Ectodermal cell (in vitro differentiated cells): ENCODE measurements around the gene DLGAP5.

ENCODE experiments used
- H3K27ac ChIP-seq: 2 replicates; pipeline ENCODE4 v1.7.0; 2013; ENCODE audit warnings: mild to moderate bottlenecking, low read depth, low read length; ENCODE audit not compliant: insufficient read depth, poor library complexity, severe bottlenecking
- H3K27me3 ChIP-seq: 2 replicates; pipeline ENCODE4 v1.7.0; 2013; ENCODE audit warnings: mild to moderate bottlenecking, low read length; ENCODE audit not compliant: insufficient read depth, control insufficient read depth, poor library complexity, severe bottlenecking
- H3K36me3 ChIP-seq: one replicate; pipeline ENCODE4 v1.7.0; 2013; ENCODE audit warnings: low read length; ENCODE audit not compliant: control insufficient read depth, insufficient read depth
- H3K4me1 ChIP-seq: one replicate; pipeline ENCODE4 v1.7.0; 2013; ENCODE audit warnings: low read length; ENCODE audit not compliant: control insufficient read depth, insufficient read depth
- H3K4me3 ChIP-seq: 2 replicates; pipeline ENCODE4 v1.7.0; 2013; ENCODE audit warnings: low read depth, low read length, control low read depth; ENCODE audit not compliant: insufficient read depth
- H3K9me3 ChIP-seq: 2 replicates; pipeline ENCODE4 v1.7.0; 2013; ENCODE audit warnings: mild to moderate bottlenecking, low read length, moderate library complexity; ENCODE audit not compliant: control insufficient read depth
- WGBS, 2 experiments: methylation state at CpG; one replicate each; pipeline ENCODE4 v1.1.7; 2013; ENCODE audit warnings: missing lambda C conversion rate in 2 of 2; 5-methylcytosine and 5-hydroxymethylcytosine counted together

The DLGAP5 gene

DNA sequence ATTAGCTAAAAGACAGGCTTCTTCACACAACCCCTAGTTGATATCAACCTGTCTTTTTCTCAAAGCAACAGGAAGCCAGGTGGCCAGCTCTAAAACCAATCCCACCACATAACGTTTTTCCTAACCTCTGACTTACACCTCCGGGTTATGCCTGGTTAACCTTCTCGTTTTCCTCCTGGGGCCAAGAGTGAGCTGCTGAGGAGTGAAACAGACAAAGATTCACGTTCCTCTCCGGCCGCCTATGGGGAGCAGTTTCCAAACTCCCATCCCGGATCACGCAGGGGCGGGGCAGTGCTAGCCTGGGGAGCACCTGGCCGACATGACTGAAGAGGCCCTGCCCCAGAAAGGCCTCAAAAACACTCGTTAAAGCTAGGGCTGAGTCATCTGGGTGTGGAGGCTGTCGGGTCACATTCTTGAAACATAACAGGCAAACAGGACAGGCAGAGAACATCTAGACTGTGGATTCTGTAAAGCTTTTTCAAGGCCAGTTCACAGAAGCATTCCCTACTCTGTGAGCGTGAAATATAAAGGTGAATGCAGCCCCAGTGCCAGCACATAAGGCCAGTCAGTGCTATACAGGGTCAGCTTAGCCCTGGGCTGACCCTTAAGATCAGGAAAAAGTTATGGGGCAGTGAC, 88.3 kb downstream of the DLGAP5 start:
- H3K27me3 ChIP-seq: peaks cover 11% of the 10 kb centered on the region
- H3K27ac ChIP-seq: no peak overlapping the region
- 11 to 13% methylated on average over 13 of the region's 13 CpGs for WGBS, 2 experiments
- peaks cover 13% of the 10 kb centered on the region for H3K4me1 ChIP-seq
- H3K4me3 ChIP-seq: no peak overlapping the region
- no peaks in the 10 kb centered on the region for H3K36me3 ChIP-seq
- no peaks in the 10 kb centered on the region for H3K9me3 ChIP-seq

GRCh38 chr14:55102141-55102621, 89.2 kb downstream of the DLGAP5 start:
- Histone ChIP-seq H3K4me1 (peaks cover 11% of the 10 kb centered on the region), H3K36me3 (no peaks in the 10 kb centered on the region), H3K4me3 (no peak overlapping the region), H3K27ac (no peak overlapping the region), H3K9me3 (no peaks in the 10 kb centered on the region), H3K27me3 (peaks cover 11% of the 10 kb centered on the region)
- WGBS, 2 experiments: 0 to 1% methylated on average over 7 of the region's 7 CpGs

- peaks cover 11% of the 10 kb centered on the region for H3K27me3 ChIP-seq
Measured at GRCh38 chr14:55101698-55102097, 89.7 kb downstream of the DLGAP5 start.

GRCh38 chr14:55099756-55100155, 91.6 kb downstream of the DLGAP5 start:
- 91 to 100% methylated on average over 1 to 2 of the region's 2 CpGs for WGBS, 2 experiments
- no peak overlapping the region for H3K27ac ChIP-seq
- H3K27me3 ChIP-seq: peaks cover 11% of the 10 kb centered on the region
- H3K36me3 ChIP-seq: no peaks in the 10 kb centered on the region
- peaks cover 11% of the 10 kb centered on the region for H3K4me1 ChIP-seq
- no peaks in the 10 kb centered on the region for H3K9me3 ChIP-seq
- no peak overlapping the region for H3K4me3 ChIP-seq

More at GRCh38 chr14:55101698-55102097, 89.7 kb downstream of the DLGAP5 start:
- Histone ChIP-seq H3K36me3 (no peaks in the 10 kb centered on the region), H3K4me1 (peaks cover 11% of the 10 kb centered on the region), H3K9me3 (no peaks in the 10 kb centered on the region), H3K27ac (no peak overlapping the region), H3K4me3 (no peak overlapping the region)
- WGBS, 2 experiments: 85 to 91% methylated on average over 5 of the region's 5 CpGs

DNA sequence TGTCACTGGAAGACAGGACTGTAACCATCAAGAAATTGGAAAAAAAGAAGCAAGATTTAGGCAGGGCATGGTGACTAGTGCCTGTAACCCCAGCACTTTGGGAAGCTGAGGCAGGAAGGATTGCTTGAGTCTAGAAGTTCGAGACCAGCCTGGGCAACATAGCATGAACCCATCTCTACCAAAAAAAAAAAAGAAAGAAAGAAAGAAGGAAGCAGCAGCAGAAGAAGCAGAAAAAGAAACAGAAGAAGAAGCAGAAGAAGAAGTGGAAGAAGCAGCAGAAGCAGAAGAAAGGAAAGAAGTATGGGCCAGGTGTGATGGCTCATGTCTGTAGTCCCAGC, 92.9 kb downstream of the DLGAP5 start:
- no peaks in the 10 kb centered on the region for H3K36me3 ChIP-seq
- peaks cover 11% of the 10 kb centered on the region for H3K27me3 ChIP-seq
- H3K4me1 ChIP-seq: peaks cover 10% of the 10 kb centered on the region
- 67 to 83% methylated on average over 1 of the region's 1 CpG for WGBS, 2 experiments
- H3K4me3 ChIP-seq: no peak overlapping the region
- no peaks in the 10 kb centered on the region for H3K9me3 ChIP-seq
- no peak overlapping the region for H3K27ac ChIP-seq
